Measurements from ENCODE around the gene CHID1.

- TF ChIP-seq CTCF (IDR thresholded peaks at IDR 0.05) = no peak
- TF ChIP-seq EZH2 (IDR thresholded peaks at IDR 0.05; ENCODE audit: borderline replicate concordance, insufficient read depth, low read depth, low read length, poor library complexity, severe bottlenecking) = no peak
Observed at GRCh38 chr11:914204-914603, 3.6 kb upstream of the CHID1 start.
